GM18526 (cell line): Measurements from ENCODE around the gene CPTP.

ENCODE experiments used
- POLR2A ChIP-seq: IDR thresholded peaks from 3 replicates; pipeline ENCODE4 v1.6.1; 2011; ENCODE audit not compliant: insufficient read length; ENCODE audit errors: extremely low read depth

Gene CPTP

GRCh38 chr1:1364266-1364665, 39.7 kb downstream of the CPTP start:
- no peak for TF ChIP-seq POLR2A

GRCh38 chr1:1365875-1366698, 41.5 kb downstream of the CPTP start:
- no peak for TF ChIP-seq POLR2A

- TF ChIP-seq POLR2A: no peak
These were observed 42.1 kb downstream of the CPTP start for GRCh38 chr1:1366699-1367066.

GRCh38 chr1:1367315-1367714, 42.7 kb downstream of the CPTP start:
- no peak for TF ChIP-seq POLR2A

- TF ChIP-seq POLR2A: no peak
These were observed 46.2 kb downstream of the CPTP start for GRCh38 chr1:1370771-1371300.

GRCh38 chr1:1371364-1371745, 46.8 kb downstream of the CPTP start:
- no peak for TF ChIP-seq POLR2A

GRCh38 chr1:1371746-1372711, 47.4 kb downstream of the CPTP start:
- no peak for TF ChIP-seq POLR2A

- no peak for TF ChIP-seq POLR2A
These were observed 48.6 kb downstream of the CPTP start for GRCh38 chr1:1373051-1373814.

GRCh38 chr1:1373815-1374588, 49.4 kb downstream of the CPTP start:
- TF ChIP-seq POLR2A: no peak

- TF ChIP-seq POLR2A: no peak
These were observed 50.0 kb downstream of the CPTP start for GRCh38 chr1:1374589-1374928.

- TF ChIP-seq POLR2A: peak; percentile 84
These were observed 50.5 kb downstream of the CPTP start, which contains the start of gene AURKAIP1 for GRCh38 chr1:1374929-1375662. Gene AURKAIP1 (minus strand): TSS chr1:1375207. CDS start chr1:1374756, 451 bp downstream.

- TF ChIP-seq POLR2A: no peak
These were observed 52.1 kb downstream of the CPTP start for GRCh38 chr1:1376551-1377226.

- TF ChIP-seq POLR2A: no peak
These were observed 53.1 kb downstream of the CPTP start for GRCh38 chr1:1377540-1378205.
